ENCODE data around the gene SLC47A2. TPM values are rescaled to one million over a fixed set of nuclear protein-coding genes. Genes with fewer than 3 reads are reported as not detected.
A peak's percentile ranks its signal among the peaks of the same experiment; 100 is the strongest.

SLC47A2 gene
- total RNA-seq, 1 experiment from 2014 or later: not detected

DNA sequence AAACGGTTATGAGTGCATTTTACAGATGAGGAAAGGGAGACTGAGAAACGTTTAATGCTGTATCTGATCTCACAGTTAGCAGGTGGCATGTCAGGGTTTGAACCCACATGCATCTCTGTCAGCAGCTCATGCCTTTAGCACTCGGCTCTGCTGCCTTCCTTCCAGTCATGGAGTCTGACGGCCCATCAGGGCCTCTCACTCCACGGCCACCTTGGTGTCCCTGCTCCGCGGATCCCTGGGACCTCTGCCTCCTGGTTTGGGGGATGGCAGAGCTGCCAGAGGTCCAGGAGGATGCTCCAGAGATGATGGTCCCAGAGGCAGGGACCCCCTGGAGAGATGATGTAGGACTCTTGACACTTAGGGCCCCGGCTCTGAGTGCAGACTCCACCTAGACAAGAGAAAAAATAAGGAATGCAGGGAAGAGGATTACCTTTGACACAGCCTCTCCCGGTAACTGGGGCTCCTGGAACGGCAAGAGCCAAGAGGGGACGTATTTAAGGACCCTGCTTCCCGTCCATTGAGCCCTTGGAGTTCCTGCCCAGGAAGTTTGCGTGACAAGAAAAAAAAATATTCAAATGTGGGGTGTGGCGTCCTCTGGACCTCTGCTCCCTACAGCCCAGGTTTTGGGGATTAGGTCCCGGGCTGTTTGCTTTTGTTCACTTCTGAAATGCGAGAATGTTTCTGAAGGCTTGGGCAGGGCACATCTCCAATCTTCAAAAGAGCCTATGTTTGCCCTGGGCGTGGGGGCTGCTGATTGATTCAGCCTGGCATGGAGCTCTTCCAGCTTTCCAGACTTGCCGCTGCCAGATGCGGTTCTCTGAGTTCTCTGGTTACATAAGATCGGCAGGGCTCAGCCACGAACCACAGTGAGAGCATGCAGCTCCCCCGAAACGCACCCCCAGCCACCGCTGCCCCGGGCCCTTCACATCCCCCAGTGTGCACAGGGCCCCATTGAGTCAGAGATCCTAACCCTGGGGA, 31.7 kb upstream of the SLC47A2 start, which contains the start of gene ALDH3A1:
ALDH3A1 (minus strand) TSS at position 470 of the 978 bp plus-strand sequence. CDS start 3,169 bp downstream, outside the sequence.
- peak; percentile 32 for DNase-seq (ENCODE audit: low read depth)

- no peak for DNase-seq (ENCODE audit: low read depth)
Measured at GRCh38 chr17:19747159-19747719, 30.9 kb upstream of the SLC47A2 start.

DNA sequence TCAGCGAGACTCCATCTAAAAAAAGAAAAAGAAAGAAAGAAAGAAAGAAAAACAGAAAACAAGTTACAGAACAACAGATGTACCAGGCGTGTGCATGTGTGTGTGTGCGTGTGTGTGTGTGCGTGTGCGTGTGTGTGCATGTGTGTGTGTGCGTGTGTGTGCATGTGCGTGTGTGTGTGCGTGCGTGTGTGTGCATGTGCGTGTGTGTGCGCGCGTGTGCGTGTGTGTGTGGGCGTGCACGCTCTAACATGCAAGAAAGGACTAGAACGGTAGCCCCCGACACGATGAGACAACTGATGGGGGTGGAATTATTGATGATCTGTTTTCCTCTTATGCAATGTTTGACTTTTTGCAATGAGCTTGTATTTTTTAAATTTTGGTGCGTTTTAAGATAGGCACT, 30.1 kb upstream of the SLC47A2 start:
- DNase-seq (ENCODE audit: low read depth): no peak

DNA sequence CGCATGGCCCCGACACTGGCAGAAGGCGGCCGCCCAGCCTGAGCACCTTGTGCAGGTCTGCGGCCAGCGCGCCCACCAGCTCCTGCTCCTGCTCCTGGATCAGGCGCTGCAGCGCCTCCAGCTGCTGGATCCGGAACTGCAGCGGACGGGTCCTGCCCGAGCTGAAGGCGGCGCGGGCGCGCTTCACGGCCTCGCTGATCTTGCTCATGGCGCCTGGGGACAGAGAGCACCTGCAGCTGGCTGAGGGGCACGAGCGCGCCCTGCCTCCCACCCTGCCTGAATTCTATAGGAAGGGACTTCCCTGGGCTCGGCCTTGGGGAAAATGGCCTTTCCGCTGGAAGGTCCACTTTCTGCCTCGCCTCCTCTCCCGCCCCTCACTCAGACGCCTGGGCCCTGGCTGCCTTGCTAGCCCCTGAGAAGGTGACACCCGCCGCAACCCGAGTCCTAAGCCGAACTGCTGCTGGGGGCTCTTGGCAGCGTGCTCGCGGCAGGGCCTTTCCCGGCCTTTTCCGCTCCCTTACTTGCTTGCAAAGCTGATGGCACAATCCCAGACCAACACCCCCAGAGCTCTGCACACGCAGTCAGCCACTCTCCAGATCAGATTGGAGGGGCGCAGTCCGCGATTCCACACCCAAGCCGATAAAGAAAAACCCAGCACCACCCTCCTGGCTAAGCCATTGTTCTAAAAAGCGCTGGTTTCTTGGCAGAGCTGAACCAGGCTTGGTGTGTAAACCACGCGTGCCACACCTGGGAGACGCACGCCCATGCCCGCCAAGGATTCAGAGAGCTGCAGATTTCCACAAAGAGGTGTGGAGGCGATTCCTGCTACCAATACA, 28.8 kb upstream of the SLC47A2 start:
- DNase-seq (ENCODE audit: low read depth): peak; percentile 89

DNA sequence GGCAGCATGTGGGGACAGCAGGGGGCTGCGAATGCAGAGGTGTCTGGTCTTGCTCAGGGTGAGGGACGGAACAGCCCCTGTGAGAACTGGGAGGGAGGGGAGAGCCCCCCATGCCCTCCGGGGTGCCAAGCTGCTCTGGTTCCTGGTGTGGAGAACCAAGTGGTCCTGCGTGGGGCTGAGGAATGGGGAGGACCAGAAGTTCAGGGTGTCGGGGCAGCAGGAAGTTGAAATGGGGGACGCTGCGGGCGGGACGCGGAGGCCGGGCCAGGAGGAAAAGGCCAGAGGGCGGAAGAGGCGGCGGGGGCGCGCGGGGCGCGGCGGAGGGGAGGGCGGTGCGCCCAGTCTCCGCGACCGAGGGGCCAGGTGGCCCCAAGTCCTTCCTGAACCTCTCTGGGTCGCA, 28.1 kb upstream of the SLC47A2 start:
- DNase-seq (ENCODE audit: low read depth): no peak

DNA sequence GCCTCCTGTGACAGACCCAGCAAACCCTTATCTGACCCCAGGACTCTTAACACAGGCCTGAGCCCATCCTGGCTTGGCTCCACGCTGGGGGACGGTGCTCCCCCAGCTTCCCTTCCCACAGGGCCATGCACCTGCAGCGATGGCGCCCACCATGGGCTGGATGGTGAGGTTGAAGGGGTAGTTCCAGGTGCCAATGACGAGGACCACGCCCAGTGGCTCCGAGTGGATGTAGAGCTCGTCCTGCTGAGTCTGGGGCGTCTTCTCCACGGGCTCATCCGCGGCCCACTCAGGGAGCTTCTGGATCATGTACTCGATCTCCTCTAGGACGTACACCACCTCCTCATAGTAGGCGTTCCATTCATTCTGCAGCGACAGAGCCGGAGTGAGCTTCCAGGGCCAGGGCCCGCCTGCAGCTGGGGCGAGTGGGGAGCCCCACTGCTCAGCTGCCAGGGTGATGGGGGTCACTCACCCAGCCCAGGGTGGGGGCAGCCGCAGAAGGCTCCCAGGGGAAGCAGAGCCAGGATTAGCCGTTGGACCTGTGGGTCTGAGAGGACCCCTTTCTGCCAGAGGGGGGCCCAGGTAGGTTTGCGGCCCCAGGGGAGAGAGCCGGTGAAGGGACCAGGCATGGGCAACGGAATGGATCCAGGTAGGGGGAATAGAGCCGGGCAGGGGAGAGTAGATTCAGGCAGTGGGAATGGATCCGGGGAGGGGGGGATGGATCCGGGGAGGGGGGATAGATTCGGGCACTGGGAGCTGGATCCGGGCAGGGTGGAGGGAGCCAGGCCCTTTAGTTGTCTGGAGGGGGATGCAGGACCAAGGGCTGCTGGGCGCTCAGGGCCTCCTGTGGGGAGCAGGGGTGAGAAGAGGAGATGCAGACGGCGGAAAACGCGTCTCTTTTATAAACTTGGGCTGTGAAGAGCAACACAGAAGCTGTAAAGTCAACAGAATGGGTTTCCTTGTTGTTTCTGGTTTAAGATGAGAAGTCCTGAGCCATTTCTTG, 27.0 kb upstream of the SLC47A2 start:
- DNase-seq (ENCODE audit: low read depth): no peak

- no peak for DNase-seq (ENCODE audit: low read depth)
Measured at GRCh38 chr17:19742495-19742894, 26.1 kb upstream of the SLC47A2 start.

GRCh38 chr17:19741832-19742457, 25.6 kb upstream of the SLC47A2 start:
- no peak for DNase-seq (ENCODE audit: low read depth)

GRCh38 chr17:19740933-19741332, 24.5 kb upstream of the SLC47A2 start:
- DNase-seq (ENCODE audit: low read depth): no peak

DNA sequence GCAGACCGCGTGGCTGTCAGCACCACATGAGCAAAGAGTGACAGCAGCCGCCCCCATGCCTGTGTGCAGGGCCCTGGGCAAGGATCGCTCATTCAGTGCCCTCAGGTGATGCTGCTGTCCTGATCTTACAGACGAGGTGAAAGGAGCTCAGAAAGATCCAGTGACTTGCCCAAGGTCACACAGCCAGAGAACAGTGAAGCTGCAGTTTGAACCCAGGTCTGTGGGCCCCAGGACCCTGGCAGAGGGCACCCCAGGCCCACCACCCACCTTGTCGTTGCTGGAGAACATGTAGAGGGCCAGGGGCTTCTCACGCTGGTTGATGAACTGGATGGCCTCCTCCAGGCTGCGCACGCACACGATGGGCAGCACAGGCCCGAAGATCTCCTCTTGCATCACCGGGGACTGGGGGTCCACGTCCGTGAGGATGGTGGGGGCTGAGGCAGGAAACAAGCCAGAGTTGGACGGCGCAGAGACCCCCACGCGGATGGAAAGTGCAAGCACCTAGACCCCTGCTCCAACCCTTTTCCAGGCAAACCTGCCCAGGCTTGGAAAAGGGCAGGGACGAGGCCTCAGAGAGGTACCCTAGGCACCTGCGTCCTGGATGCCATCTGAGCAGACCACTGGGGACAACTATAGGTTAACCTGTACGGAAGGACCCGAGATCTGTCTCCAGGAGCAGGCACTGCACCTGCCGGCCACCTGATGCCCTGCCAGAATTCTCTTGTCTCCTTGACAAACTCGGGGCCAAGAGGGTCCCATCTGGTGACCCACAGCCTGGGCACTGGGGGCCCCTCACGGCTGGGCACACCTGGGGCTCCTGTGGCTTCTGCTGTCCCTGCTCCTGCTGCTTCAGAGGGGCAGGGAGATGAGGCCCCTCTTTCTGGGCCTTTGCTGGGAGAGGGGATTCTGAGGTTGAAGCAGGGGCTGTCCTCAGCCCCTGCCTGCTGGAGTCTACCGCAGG, 23.1 kb upstream of the SLC47A2 start:
- no peak for DNase-seq (ENCODE audit: low read depth)

DNA sequence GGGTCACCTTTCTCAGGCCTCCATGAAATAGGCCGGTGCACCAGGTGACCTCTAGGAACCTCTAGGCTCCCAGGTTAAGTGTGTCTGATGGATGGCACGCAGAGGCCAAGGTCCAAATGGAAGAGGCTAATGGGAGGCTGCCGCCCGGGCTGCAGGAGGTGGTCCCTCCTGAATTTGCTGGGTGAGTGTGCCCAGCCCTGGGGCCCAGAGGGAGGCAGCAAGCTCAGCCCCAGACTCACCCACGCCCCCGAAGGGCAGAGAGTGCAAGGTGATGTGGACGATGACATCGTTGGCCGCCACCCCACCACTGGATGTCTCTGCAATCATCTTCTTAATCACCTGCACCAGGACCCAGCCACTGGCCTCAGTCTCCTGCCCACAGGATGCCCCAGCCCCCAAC, 22.4 kb upstream of the SLC47A2 start:
- DNase-seq (ENCODE audit: low read depth): no peak

DNA sequence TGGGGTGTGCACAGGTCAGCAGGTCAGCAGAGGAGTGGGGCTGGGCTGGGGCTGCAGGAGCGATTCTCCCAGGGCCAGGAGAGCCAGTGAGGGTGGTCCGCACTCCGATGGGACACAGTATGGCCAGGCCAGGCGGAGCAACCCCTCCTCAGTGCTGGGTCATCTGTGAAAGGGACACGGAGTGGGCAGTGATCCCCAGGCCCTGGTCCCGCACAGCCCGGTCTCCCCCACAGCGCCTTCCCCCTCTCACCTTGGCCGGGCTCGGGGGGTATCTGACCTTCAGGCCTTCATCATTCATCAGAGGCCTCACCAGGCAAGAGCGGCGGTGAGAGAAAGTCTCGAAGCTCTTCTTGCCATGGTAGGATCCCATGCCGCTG, 21.7 kb upstream of the SLC47A2 start:
- DNase-seq (ENCODE audit: low read depth): no peak

DNA sequence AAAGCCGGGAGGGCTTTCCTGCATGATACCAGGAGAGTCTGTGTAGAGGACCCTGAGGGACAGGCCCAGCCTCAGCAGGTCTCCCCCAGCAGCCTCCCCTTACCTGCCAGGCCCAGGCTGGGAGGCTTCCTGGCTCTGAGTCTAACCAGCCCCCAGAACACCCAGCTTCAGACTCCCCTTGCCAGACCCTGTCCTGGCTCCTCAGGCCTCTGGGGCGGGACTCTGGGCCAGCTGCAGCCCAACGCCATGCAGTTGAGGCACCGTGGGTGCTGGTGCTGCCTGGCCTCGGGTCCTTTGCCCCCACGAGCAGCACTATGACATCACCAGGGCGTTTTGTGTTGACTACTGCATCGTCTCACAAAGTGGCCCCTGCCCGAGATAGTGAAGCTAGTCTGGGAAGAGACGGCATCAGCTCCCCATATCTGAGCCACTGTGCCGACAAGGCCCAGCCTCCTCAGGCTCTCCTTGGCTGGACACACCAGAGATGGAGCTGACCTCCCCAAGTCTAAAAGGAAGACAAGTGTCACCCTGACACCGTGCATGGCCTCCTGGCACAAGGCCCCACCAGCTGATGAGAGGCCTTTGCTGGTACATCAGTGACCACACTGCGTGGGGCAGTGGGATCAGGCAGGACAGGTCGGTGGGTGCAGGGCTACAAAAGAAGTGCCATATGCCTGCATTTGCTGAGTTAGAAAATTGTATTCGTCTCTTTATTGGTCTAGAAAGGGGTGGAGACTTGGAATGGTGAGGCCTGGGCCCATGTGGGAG, 21.1 kb upstream of the SLC47A2 start:
- no peak for DNase-seq (ENCODE audit: low read depth)

GRCh38 chr17:19736071-19736470, 19.7 kb upstream of the SLC47A2 start:
- DNase-seq (ENCODE audit: low read depth): no peak

GRCh38 chr17:19733953-19734526, 17.7 kb upstream of the SLC47A2 start:
- no peak for DNase-seq (ENCODE audit: low read depth)

DNA sequence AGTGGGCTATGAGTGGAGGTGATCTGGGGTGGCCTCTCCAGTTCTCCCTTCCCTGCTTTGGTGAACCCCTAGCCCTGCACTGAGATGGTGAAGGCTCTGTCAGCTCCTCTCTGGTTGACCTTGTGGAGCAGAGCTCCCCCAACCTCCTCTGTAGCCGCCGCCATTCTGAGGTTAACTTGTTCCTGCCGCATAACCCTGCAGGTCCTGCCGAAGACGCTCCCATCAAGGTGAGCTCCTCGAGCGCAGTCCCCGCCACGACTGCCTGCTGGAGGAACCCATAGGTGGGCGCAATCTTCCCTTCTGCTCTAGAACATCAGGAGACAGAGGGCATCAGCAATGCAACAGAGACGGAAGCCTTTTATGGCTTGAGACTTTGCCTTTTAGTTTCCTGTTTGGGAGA, 15.2 kb upstream of the SLC47A2 start:
- no peak for DNase-seq (ENCODE audit: low read depth)

- no peak for DNase-seq (ENCODE audit: low read depth)
Measured at GRCh38 chr17:19730843-19731242, 14.5 kb upstream of the SLC47A2 start.

DNA sequence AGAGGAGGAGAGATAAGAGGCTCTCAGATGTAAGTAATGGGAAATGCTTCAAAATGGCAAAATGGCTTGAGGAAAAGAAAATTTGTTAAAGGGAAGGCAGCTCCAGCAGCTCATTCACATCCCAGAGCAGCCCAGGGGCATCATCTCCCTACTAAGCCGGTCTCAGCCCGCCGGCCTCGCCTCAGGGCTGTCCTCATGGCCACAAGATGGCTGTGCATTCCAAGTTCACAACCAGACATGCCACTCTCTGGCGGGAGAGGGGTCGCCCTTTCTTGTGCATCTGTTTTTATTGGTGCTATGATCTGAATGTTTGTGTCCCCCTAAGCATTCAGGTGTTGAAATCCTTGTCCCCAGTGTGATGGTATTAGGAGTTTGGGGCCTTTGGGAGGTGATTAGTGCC, 13.5 kb upstream of the SLC47A2 start:
- DNase-seq (ENCODE audit: low read depth): no peak
